ENCODE measurements around the gene WSCD2.

DNA sequence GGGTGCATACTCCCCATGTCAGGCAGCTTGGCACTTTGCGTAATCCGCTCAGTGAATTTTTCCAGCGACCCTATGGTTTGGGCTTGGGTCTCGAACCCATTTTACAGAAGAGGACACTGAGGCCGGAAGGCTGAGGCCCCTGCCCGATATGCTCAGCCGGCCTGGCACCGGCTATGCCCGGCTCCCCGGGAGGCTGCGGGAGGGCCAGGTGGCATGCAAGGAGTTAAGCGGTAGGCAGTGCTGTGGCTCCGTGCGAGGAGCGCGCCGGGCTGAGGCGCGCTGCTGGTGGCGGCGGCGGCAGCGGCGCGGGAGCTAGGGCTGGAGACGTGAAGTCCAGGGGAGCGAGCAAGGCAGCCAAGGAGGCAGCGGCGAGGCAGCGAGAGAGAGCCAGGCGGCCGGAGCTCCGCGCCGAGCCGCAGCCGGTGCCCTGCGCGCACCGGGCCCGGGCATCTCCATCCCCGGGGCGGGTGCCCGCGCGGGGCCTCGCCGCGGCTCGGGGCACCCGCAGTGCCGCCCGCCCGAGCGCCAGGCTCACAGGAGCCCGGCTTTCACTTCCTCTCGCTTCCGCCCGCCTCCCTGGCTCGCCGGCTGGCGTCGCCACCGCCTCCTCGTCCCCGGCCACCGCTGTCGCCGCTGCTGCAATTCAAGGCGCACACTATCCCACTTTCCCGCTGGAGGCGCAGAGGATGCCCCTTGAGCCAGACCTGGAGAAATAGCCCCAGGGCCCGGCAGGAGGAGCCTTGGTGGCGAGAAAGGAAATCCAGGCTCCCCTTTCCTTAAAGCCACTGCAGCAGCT lies at the start of gene WSCD2:
- TF ChIP-seq, protein P1, sequence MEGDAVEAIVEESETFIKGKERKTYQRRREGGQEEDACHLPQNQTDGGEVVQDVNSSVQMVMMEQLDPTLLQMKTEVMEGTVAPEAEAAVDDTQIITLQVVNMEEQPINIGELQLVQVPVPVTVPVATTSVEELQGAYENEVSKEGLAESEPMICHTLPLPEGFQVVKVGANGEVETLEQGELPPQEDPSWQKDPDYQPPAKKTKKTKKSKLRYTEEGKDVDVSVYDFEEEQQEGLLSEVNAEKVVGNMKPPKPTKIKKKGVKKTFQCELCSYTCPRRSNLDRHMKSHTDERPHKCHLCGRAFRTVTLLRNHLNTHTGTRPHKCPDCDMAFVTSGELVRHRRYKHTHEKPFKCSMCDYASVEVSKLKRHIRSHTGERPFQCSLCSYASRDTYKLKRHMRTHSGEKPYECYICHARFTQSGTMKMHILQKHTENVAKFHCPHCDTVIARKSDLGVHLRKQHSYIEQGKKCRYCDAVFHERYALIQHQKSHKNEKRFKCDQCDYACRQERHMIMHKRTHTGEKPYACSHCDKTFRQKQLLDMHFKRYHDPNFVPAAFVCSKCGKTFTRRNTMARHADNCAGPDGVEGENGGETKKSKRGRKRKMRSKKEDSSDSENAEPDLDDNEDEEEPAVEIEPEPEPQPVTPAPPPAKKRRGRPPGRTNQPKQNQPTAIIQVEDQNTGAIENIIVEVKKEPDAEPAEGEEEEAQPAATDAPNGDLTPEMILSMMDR (conservative IDR thresholded peaks at IDR 0.05; ENCODE audit: low read length) = no peak
- TF ChIP-seq EZH2phosphoT487 (IDR thresholded peaks at IDR 0.05; ENCODE audit: borderline replicate concordance, low read depth, low read length) = no peak
